Stimulated activated CD8-positive, alpha-beta memory T cell treated with anti-CD3 and anti-CD28 coated beads, Interleukin-12 subunit alpha, Interleukin-12 subunit beta, amount 100 ng/mL, for 1 hour (primary cell): ENCODE results near the gene SPARCL1.

Source experiments
- DNase-seq: peaks from one replicate; pipeline ENCODE4 v3.0.0-alpha.2; 2020; ENCODE audit warnings: low read depth

The SPARCL1 gene

GRCh38 chr4:87541521-87541920, 12.3 kb upstream of the SPARCL1 start:
- no peak for DNase-seq

GRCh38 chr4:87540146-87541058, 11.2 kb upstream of the SPARCL1 start:
- DNase-seq = no peak

DNA sequence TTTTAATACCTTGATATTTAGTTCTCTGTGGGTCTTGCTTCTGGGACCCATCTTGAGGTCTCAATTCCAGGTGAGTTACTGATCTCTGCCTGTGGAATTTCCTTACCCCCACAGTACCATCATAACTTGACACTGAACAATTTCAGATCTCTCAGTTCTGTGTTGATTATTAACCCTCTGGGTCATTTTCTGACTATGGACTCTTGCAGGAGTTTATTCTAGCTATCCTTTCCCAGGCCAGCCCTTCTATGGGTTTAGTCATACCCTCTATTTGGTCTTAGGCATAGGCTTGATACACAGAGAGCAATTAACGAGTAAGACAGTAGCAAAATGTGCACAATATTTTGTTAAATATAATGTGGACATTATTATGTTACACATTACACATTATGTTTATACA, 3.7 kb upstream of the SPARCL1 start:
- DNase-seq = no peak

DNA sequence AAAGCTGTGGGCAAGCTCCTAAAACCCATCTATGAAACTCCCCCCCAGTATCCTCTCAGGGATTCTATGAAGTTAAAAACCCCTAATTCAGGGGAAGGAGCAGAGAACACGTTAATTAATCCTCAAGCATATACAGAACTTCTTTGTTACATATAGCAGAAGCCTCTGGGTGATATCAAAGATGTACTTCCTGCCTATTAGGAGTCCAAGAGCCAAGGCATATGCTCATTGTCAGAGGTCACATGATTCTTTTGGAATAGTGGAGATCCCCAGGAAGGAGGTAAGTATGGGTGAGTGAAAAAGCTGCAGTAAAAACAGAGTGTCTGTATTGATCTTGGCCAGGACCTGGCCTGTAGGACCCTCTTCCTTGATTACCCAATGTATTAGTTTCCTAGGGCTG, 2.9 kb upstream of the SPARCL1 start:
- no peak for DNase-seq

GRCh38 chr4:87531621-87532020, 2.4 kb upstream of the SPARCL1 start:
- DNase-seq = no peak

DNA sequence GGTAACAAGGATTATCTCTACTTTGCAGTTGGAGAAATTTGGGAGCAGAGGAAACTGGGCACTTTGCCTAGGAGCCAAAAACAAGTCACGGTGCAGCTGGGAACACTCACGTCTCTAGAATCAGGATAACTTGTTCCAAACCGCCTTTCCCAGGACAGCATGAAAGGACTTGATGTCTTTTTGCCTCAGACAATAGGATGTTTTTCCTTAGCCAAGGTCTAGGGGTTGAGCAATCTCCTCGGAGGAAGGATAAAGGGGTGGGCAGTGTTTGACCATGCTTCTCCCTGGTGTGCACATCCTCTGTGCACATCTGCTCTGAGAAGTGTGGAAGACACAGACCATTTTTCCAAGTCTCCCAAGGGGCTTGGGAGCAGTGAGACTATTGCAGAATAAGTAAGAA, 1.7 kb upstream of the SPARCL1 start:
- DNase-seq = no peak

DNA sequence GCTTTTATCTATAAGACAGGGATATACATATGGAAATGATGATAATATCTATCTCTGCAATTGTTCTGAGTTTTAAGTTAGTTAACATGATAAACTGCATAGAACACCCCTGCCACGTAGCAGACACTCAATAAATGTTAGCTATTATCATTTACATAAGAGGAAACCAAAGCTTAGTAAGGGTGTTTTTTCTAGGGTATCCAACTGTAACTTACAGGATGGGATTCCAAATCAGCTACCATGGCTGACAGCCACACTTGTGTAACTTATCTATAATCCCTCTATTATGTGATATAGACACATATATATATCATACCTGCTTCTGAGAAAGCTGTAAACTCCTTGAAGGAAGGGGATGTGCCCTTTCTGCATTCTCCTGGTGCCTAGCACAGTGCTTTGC, 1.1 kb upstream of the SPARCL1 start:
- no peak for DNase-seq

DNA sequence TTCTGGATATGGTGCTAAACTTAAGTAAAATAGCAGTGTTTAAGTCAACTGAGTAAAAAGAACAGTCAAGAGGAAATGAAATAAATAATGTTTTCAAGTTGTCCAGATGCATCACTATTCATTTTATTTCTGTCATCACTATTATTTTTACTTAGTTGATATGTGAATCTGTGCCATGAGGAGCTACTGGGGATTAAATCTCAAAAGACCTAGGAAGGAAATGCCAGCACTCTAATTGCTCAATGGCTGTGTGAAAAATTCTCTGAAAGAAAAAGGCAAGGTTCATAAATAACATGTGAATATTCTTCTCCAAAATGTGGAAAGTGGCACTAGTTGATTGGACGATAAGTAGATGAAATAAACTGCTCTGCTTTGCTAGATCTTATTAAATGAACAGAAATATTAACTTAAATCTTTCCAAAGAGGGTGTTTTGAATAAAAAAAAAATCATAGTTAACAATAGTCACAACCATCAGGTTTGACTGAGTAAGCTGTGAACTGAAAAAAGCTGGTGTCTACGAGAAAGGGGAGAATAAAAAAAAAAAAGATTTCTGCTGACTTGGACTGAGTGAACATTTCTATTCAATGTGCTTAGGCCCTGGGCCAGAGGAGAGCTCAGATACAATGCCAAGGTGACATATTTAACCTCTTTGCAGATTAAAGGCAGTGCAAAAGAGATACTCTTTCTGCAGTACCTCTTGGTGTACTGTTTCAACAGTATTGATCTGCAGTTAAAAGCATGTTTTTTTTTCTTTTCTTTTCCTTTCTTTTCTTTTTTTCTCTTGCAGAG, 1.6 kb downstream of the SPARCL1 start:
- DNase-seq = no peak

DNA sequence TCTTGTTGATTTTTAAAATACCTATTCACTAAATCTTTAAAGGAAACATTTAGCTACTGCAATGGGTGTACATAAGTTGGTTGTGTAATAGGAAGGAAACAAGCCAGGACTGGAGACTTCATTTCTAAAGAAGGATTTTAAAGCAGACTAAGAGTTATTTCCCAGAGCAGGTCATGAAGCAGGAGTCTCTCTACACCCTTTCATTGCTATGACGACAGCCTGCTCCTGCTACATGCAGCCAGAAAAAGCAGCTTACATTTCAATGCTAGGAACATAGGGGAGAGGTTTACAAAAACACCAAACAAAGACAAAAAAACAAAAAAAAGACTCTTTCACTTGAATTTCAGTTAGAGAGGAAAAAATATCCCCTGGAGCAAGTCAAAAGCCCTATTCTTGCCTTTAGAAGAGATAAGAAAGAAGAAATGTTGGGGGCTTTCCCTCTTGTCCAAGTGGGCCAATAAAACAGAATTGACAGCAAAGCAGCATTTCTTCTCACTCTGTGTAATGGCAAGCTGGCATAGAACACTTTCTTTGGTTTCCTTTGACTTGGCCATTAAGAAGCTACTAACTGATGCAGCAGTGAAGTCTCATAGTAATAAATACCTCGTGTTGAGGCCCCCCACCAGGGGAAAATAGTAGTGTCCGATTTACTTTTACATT, 3.4 kb downstream of the SPARCL1 start:
- DNase-seq = no peak

DNA sequence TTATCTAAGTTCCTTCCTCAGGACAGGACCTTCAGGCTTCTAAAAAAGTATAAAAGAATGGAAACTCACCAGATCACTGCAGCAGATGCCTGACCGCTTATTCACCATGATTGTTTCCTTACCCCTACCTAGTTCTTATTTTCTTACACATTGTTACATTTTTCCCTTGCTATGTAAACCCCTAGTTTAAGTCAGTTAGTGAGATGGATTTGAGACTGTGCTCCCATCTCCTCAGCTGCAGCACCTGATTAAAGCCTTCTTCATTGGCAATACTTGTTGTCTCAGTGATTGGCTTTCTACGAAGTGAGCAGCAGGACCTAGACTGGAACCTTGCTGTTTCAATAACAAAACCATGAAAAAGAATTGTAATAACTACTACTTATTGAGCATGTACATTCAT, 4.7 kb downstream of the SPARCL1 start:
- DNase-seq = no peak

DNA sequence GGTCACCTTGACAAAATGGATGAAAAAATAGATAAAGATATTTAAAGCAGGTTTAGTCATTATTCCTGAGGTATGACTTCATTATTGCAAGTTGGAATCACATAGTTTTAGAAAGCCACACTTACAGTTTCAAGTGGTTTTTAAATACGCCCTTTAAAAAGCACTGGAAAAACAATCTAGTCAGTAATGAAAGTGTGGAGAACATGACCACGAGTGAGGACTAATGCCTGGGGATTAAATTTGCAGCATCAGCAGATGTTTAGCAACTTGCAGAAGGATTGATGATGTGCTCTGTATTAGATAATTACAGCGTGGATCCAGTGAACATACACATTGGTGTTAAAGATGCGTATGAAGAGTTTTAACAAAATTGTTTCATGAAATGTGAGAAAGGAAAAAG, 5.9 kb downstream of the SPARCL1 start:
- DNase-seq = no peak

DNA sequence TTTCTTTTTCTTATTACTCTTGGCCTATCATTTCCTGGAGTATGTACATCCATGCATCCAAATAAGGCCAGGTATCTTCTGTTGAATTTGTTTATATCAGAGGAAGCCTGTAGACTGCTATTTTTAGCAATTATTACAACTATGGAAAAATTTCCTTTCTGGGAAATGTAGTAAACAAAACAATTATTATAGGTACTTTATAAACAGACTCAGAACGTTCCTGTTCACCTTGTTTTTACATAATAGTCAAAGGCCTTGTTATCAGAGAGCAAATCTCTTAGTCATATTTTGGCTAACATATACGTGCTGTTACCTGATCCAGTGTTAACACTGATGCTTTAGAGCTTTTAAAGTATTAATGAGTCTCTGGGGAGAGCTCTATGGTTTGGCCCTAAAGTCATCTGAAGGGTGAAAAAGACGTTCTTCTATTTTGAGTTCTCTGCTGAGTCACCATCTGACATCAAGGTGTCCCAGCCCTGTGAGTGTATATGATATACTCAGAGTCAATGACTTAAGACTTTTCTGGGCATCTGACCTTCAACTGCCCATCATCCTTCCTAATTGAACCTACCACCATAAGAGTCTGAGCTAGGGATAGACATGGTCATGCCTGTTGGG, 7.3 kb downstream of the SPARCL1 start:
- no peak for DNase-seq

DNA sequence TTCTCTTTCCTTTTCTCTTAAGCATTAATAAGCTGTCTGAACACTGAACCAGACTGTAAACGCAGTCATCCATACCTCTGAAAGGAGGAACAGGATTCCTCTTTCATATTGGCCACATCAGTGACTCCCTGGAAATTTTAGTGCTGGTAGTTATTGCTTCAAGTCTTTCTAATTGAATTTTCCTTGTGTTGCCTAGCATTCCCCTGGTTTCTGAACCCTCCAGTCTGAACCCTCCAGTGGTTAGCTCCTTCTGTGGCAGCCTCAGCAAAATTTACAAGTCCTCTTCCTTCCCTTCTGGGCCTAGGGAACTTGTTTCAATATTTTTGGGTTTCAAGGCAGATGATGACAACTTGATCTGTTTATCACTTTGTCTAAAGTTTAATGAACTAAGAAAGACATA, 7.9 kb downstream of the SPARCL1 start:
- DNase-seq = no peak

GRCh38 chr4:87517621-87518020, 11.6 kb downstream of the SPARCL1 start:
- no peak for DNase-seq

DNA sequence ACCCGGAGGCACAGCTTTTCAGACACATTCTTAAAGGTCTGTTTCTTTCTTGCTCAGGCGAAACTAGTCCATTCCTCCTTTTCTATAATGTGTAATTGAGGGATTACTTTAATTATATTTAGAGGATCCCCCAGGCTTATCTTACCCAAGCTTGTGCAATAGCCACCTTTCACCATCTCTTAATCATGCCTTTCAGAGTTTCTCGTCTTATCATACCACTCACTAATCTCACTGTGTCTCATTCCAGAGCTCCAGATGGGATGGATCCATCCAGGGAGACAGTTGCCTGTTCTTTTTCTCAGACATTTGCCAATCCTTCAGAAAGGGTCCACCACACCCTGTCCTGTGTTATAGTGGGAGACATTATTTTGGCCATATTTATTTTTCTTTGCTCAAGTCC, 12.5 kb downstream of the SPARCL1 start:
- DNase-seq = no peak

GRCh38 chr4:87512400-87512799, 16.8 kb downstream of the SPARCL1 start:
- no peak for DNase-seq

DNA sequence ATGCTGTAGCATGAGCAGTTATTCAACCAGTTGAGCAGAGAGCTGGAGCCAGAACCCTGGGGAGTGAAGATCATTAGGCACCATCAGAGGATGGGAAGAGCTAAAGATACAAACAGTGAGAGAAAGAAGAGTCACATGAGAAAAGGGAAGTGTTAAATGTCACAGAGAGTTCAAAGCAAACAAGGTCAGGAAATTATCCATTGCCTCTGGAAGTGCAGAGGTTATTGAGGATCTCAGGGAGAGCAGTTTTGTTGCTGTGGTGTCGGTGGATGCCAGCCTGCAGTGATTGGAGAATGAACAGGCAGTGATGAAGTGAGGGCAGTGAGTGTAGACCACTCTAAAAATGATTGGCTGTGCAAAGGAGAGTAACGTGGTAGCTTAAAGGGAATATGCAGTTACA, 17.7 kb downstream of the SPARCL1 start:
- DNase-seq = no peak

GRCh38 chr4:87510747-87511146, 18.4 kb downstream of the SPARCL1 start:
- DNase-seq = no peak

DNA sequence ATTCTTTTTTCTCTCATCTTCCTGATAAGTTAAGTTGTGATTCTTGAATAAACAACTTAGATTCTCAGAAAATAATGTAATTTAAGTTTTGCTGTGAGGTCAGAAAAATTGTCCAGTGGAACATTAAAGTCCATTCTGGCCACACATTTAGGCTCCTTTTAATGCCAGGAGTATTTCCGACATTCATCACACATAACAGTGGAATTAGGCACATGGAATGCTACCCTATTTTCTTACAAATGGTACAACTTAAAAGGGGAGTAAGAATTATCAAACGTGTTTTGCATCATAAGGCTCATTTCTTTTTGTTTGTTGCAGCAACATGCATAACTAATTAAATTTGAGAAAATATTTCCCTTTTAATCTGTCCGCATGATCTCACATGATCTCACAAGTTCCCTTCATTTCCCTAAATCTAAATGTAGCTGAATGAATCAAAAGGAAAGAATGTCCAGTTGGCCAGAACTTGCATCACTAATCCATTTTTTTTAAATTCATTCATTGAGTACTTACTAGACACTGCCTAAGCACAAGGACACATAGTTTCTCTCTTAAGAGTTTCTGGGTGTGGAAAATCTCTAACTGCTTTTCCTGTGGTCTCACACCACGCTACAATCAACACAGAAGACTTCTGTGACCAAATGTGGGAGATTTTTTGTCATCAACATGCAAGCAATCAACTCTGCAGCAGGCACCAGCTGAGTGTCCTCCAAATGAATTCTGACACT, 22.0 kb downstream of the SPARCL1 start:
- no peak for DNase-seq

GRCh38 chr4:87505862-87506261, 23.3 kb downstream of the SPARCL1 start:
- no peak for DNase-seq

- no peak for DNase-seq
Observed at GRCh38 chr4:87502580-87503238, 26.5 kb downstream of the SPARCL1 start.
